SK-N-SH (cell line): ENCODE measurements around the gene SPDL1. TPM values are rescaled to one million over a fixed set of nuclear protein-coding genes. Genes with fewer than 3 reads are reported as not detected.

Source experiments
- CTCF ChIA-PET: fragments of 300-600, 350-600 bp; formaldehyde crosslinking; extraction: SDS; loops from one replicate; lab custom pipeline; 2021; lab: Yijun Ruan, JAX
- POLR2A ChIA-PET: fragments of 350-600 bp; sonication (Branson Sonifier 250); formaldehyde crosslinking; extraction: SDS; loops from one replicate; lab custom pipeline; 2020; ENCODE audit warnings: antibody characterized with exemption, inconsistent platforms; lab: Yijun Ruan, JAX
- DNase-seq: peaks from one replicate; pipeline ENCODE4 v3.0.0; 2012
- H2AFZ ChIP-seq: fragments of 200-600 bp; sonication (generic); 2 replicates; pipeline ENCODE4 v1.8.1; 2016; ENCODE audit warnings: antibody characterized with exemption, mild to moderate bottlenecking, low read depth
- H3F3A ChIP-seq: fragments of 200-600 bp; sonication (generic); replicated peaks from 2 replicates; pipeline ENCODE3; 2016; ENCODE audit warnings: antibody characterized with exemption, mild to moderate bottlenecking; ENCODE audit not compliant: insufficient read depth
- H3K27ac ChIP-seq, 2 experiments: fragments of 200-500 bp in 1 of 2; fragments of 200-600 bp in 1 of 2; sonication (Bioruptor generic) in 1 of 2; sonication (generic), shearing (Covaris generic) in 1 of 2; 2 replicates each; pipeline versions ENCODE4 v1.5.1 to v1.6.1; 2014 to 2016; ENCODE audit warnings: low read depth in 2 of 2, inconsistent platforms in 1 of 2, low read length in 1 of 2, mild to moderate bottlenecking in 1 of 2, mixed read lengths in 1 of 2
- H3K27me3 ChIP-seq: fragments of 200-600 bp; sonication (generic), shearing (Covaris generic); 2 replicates; pipeline ENCODE4 v1.6.1; 2016; ENCODE audit warnings: mixed run types; ENCODE audit not compliant: insufficient read depth
- H3K36me3 ChIP-seq, 2 experiments: fragments of 200-500 bp in 1 of 2; fragments of 200-600 bp in 1 of 2; sonication (Bioruptor generic) in 1 of 2; sonication (generic) in 1 of 2; replicated peaks in 1 of 2; 2 replicates each; pipeline versions ENCODE3 to v1.5.1; 2014 to 2016; ENCODE audit warnings: low read length in 1 of 2, mild to moderate bottlenecking in 1 of 2; ENCODE audit not compliant: insufficient read depth in 2 of 2, control insufficient read depth in 1 of 2
- H3K4me1 ChIP-seq, 2 experiments: fragments of 200-500 bp in 1 of 2; fragments of 200-600 bp in 1 of 2; sonication (Bioruptor generic) in 1 of 2; sonication (generic), shearing (Covaris generic) in 1 of 2; 2 replicates each; pipeline versions ENCODE4 v1.5.1 to v1.6.1; 2014 to 2016; ENCODE audit warnings: low read depth in 1 of 2, low read length in 1 of 2, mixed run types in 1 of 2; ENCODE audit not compliant: insufficient read depth in 2 of 2, control insufficient read depth in 1 of 2
- H3K4me2 ChIP-seq: fragments of 200-600 bp; sonication (generic), shearing (Covaris generic); 2 replicates; pipeline ENCODE4 v1.6.1; 2017; ENCODE audit warnings: mixed run types
- H3K4me3 ChIP-seq, 2 experiments: fragments of 200-500 bp in 1 of 2; fragments of 200-600 bp in 1 of 2; sonication (Bioruptor generic) in 1 of 2; sonication (generic), shearing (Covaris generic) in 1 of 2; 2 replicates each; pipeline versions ENCODE4 v1.5.1 to v1.8.1; 2014 to 2016; ENCODE audit warnings: low read depth in 2 of 2, inconsistent platforms in 1 of 2, low read length in 1 of 2, mild to moderate bottlenecking in 1 of 2, mixed read lengths in 1 of 2, moderate library complexity in 1 of 2
- H3K79me2 ChIP-seq: fragments of 200-600 bp; sonication (generic); 2 replicates; pipeline ENCODE4 v1.8.1; 2017; ENCODE audit warnings: mild to moderate bottlenecking; ENCODE audit not compliant: insufficient read depth
- H3K9ac ChIP-seq: fragments of 200-600 bp; sonication (generic); 2 replicates; pipeline ENCODE4 v1.6.1; 2017; ENCODE audit warnings: mixed run types
- H3K9me2 ChIP-seq: fragments of 200-600 bp; sonication (generic); 2 replicates; pipeline ENCODE4 v1.6.1; 2017; ENCODE audit warnings: mixed run types
- H3K9me3 ChIP-seq: fragments of 200-600 bp; sonication (generic); 2 replicates; pipeline ENCODE4 v1.6.1; 2017; ENCODE audit warnings: mixed run types, mild to moderate bottlenecking, moderate library complexity
- H4K20me1 ChIP-seq: fragments of 200-600 bp; sonication (generic); 2 replicates; pipeline ENCODE4 v1.6.1; 2017; ENCODE audit warnings: mild to moderate bottlenecking, mixed run types; ENCODE audit not compliant: insufficient read depth
- CTCF ChIP-seq: fragments of 200-600 bp; sonication (generic); IDR thresholded peaks from 2 replicates; pipeline ENCODE4 v1.6.1; 2017; ENCODE audit warnings: antibody characterized with exemption, mild to moderate bottlenecking, moderate library complexity
- FOSL2 ChIP-seq: IDR thresholded peaks from 2 replicates; pipeline ENCODE4 v1.4.0; 2012; ENCODE audit warnings: low read depth, mild to moderate bottlenecking, moderate library complexity, borderline replicate concordance
- FOXM1 ChIP-seq: IDR thresholded peaks from 2 replicates; pipeline ENCODE4 v1.4.0; 2012; ENCODE audit warnings: low read depth, mild to moderate bottlenecking
- GATA2 ChIP-seq: sonication (generic); formaldehyde crosslinking; IDR thresholded peaks from 2 replicates; pipeline ENCODE4 v1.5.0; 2020; ENCODE audit warnings: mild to moderate bottlenecking, missing genetic modification reagents
- JUND ChIP-seq: IDR thresholded peaks from 2 replicates; pipeline ENCODE4 v1.4.0; 2012
- MEF2A ChIP-seq: IDR thresholded peaks from 2 replicates; pipeline ENCODE4 v1.4.0; 2012; ENCODE audit warnings: low read depth, borderline replicate concordance
- NRF1 ChIP-seq: IDR thresholded peaks from 2 replicates; pipeline ENCODE4 v1.6.1; 2012; ENCODE audit warnings: low read depth, mild to moderate bottlenecking, low read length
- PBX3 ChIP-seq: IDR thresholded peaks from 2 replicates; pipeline ENCODE4; 2012
- RAD21 ChIP-seq: IDR thresholded peaks from 2 replicates; pipeline ENCODE4 v1.6.1; 2012; ENCODE audit warnings: mild to moderate bottlenecking, low read length
- RFX5 ChIP-seq: IDR thresholded peaks from 2 replicates; pipeline ENCODE4 v1.6.1; 2012; ENCODE audit warnings: mild to moderate bottlenecking, improper control_type of control experiment, low read length
- SIN3A ChIP-seq: IDR thresholded peaks from 2 replicates; pipeline ENCODE4 v1.6.1; 2012; ENCODE audit warnings: low read depth, mild to moderate bottlenecking, low read length, moderate library complexity, borderline replicate concordance
- TCF12 ChIP-seq: IDR thresholded peaks from 2 replicates; pipeline ENCODE4 v1.4.0; 2012
- YY1 ChIP-seq: IDR thresholded peaks from 2 replicates; pipeline ENCODE4 v1.4.0; 2012; ENCODE audit warnings: low read depth, mild to moderate bottlenecking
- WGBS: methylation state at CpG from one replicate; pipeline ENCODE4 v1.1.6; 2017; ENCODE audit warnings: low lambda C conversion rate; 5-methylcytosine and 5-hydroxymethylcytosine counted together
- polyA plus RNA-seq, 3 experiments: library from polyadenylated mRNA; depleted of rRNA; stranded (reverse); fragments of >200 nt; gene quantifications; 2 replicates each; pipeline ENCODE4 v1.2.3, GENCODE V29; 2012

The SPDL1 gene
- polyA plus RNA-seq, 1 of the 3 experiments (the other 2 are of a cell fraction) = 45.1 TPM

- no peak for DNase-seq
- no peak overlapping the region for H3K4me3 ChIP-seq
- CTCF ChIA-PET = interaction anchor here (1.0 kb wide), 1 partner anchor 580 kb away, joined by 3 read pairs; no protein-coding TSS in a partner anchor
- H2AFZ ChIP-seq = no peak overlapping the region
- H3K79me2 ChIP-seq = no peaks in the 10 kb centered on the region
- no peak overlapping the region for H3K27ac ChIP-seq
- no peaks in the 10 kb centered on the region for H4K20me1 ChIP-seq
- peaks cover 5% of the 10 kb centered on the region for H3F3A ChIP-seq
- WGBS = 98% methylated on average over 20 of the region's 23 CpGs
- H3K27me3 ChIP-seq = no peaks in the 10 kb centered on the region
- no peak overlapping the region for H3K9ac ChIP-seq
- H3K4me2 ChIP-seq = no peak overlapping the region
- no peak for TF ChIP-seq CTCF
- no peak for TF ChIP-seq FOXM1
- no peak for TF ChIP-seq GATA2 (CRISPR knock-in tag)
- TF ChIP-seq YY1 = no peak
- TF ChIP-seq TCF12 = no peak
- TF ChIP-seq PBX3 = no peak
- no peak for TF ChIP-seq FOSL2
- TF ChIP-seq RAD21 = no peak
- no peak for TF ChIP-seq RFX5
- no peak for TF ChIP-seq NRF1
- no peak for TF ChIP-seq SIN3A
- H3K9me2 ChIP-seq = no peaks in the 10 kb centered on the region
- peaks cover 0 to 3% of the 10 kb centered on the region in 2 experiments for H3K36me3 ChIP-seq
- no peaks in the 10 kb centered on the region for H3K4me1 ChIP-seq
- 0 out of 2 replicates have a peak, but pooled peaks cover 14% of the 10 kb centered on the region for H3K9me3 ChIP-seq
- POLR2A ChIA-PET = no interaction called here
These were observed 53.0 kb downstream of the SPDL1 start for GRCh38 chr5:169636477-169637084.

GRCh38 chr5:169637085-169637548, 53.5 kb downstream of the SPDL1 start, which contains the start of gene DOCK2:
Gene DOCK2 (plus strand): TSS chr5:169637275. CDS start chr5:169637327, 52 bp downstream.
- H3K79me2 ChIP-seq = no peaks in the 10 kb centered on the region
- H3K27ac ChIP-seq = no peak within 1 kb of the TSS
- H3K27me3 ChIP-seq = no peaks in the 10 kb centered on the region
- H4K20me1 ChIP-seq = no peaks in the 10 kb centered on the region
- no peaks in the 10 kb centered on the region for H3K9me2 ChIP-seq
- 0 out of 2 replicates have a peak, but pooled peaks cover 14% of the 10 kb centered on the region for H3K9me3 ChIP-seq
- TF ChIP-seq JUND (no peak), MEF2A (no peak), CTCF (no peak)
- H3K4me2 ChIP-seq = no peak within 1 kb of the TSS
- POLR2A ChIA-PET = no interaction called here
- peaks cover 0 to 3% of the 10 kb centered on the region in 2 experiments for H3K36me3 ChIP-seq
- H3K4me1 ChIP-seq = no peaks in the 10 kb centered on the region
- CTCF ChIA-PET = interaction anchor here (1.0 kb wide), 1 partner anchor 579 kb away, joined by 3 read pairs; no protein-coding TSS in a partner anchor
- H2AFZ ChIP-seq = no peak within 1 kb of the TSS; the same call in 1 of the 2 replicates
- WGBS = 87% methylated on average over 33 of the region's 42 CpGs
- no peak within 1 kb of the TSS for H3K9ac ChIP-seq
- no peak for DNase-seq
- no peak within 1 kb of the TSS for H3K4me3 ChIP-seq
- H3F3A ChIP-seq = peaks cover 5% of the 10 kb centered on the region
